ENCODE results near the gene NCKIPSD. TPM values are rescaled to one million over a fixed set of nuclear protein-coding genes. Genes with fewer than 3 reads are reported as not detected.

The NCKIPSD gene
- total RNA-seq, 6 experiments from 2014 or later = 6.8 to 27.3 (median 12.3) TPM

DNA sequence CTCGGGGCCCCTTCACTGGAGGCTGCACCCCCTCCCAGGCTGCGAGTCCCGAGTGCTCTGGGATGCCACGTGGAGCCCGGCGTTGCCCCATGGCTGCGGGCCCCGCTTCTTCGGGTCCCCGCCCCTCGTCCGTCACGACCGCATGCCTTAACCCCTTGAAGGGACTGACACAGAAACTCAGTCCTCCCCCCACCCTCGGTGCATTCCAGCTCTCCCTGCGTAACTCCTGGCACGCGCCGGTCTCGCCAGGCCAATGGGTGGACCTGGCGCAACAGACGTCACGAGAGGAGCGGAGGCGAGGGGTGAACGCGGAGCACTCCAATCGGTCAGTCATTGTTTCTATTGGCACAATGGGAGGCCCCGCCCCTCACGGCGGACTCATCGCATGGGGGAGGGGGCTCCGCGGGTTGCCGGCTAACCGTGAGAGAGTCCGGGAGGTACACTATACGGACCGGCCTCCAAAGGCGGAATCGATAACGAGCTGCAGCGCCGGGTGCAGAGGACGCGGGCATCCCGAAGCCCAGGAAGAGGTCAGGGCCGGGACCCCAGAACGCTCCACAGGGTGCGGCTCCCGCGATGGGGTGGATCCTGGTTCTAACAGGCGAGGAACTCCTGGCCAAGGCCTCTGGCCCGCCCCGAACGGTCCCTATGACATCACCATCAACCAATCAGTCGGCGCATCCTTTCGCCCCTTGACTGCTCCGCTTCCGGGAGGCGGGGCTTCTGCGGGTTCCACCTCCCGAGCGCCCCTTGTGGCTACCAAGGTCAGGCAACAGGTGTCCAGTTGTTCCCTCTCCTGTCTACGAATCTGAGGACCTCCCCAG lies 22.0 kb downstream of the NCKIPSD start:
- H3K27me3 ChIP-seq = peaks cover 0 to 10% of the 10 kb centered on the region in 2 donors
- DNase-seq (peak; percentile 75 to 87 (median 78)), ATAC-seq (peak; percentile 81 to 91 (median 85))
- TF ChIP-seq, protein P1, sequence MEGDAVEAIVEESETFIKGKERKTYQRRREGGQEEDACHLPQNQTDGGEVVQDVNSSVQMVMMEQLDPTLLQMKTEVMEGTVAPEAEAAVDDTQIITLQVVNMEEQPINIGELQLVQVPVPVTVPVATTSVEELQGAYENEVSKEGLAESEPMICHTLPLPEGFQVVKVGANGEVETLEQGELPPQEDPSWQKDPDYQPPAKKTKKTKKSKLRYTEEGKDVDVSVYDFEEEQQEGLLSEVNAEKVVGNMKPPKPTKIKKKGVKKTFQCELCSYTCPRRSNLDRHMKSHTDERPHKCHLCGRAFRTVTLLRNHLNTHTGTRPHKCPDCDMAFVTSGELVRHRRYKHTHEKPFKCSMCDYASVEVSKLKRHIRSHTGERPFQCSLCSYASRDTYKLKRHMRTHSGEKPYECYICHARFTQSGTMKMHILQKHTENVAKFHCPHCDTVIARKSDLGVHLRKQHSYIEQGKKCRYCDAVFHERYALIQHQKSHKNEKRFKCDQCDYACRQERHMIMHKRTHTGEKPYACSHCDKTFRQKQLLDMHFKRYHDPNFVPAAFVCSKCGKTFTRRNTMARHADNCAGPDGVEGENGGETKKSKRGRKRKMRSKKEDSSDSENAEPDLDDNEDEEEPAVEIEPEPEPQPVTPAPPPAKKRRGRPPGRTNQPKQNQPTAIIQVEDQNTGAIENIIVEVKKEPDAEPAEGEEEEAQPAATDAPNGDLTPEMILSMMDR (IDR thresholded peaks at IDR 0.05) = peak; percentile 42 to 55 (median 45)
- peak; percentile 64 for TF ChIP-seq POLR2A (IDR thresholded peaks at IDR 0.05)
- no peak overlapping the region for H3K27ac ChIP-seq
- intact Hi-C loops (cut with DNase I) = no loop called here
- peaks cover 0 to 17% (median 4%) of the 10 kb centered on the region in 4 donors for H3K4me1 ChIP-seq
- H3K9me3 ChIP-seq = no peaks in the 10 kb centered on the region
- peak overlapping the region; percentile 30 to 47 (median 42) for H3K4me3 ChIP-seq
- no peaks in the 10 kb centered on the region for H3K36me3 ChIP-seq
- 4% methylated on average over 26 of the region's 66 CpGs for WGBS (ENCODE audit: insufficient coverage, low coverage, low lambda C conversion rate, missing lambda C conversion rate)

DNA sequence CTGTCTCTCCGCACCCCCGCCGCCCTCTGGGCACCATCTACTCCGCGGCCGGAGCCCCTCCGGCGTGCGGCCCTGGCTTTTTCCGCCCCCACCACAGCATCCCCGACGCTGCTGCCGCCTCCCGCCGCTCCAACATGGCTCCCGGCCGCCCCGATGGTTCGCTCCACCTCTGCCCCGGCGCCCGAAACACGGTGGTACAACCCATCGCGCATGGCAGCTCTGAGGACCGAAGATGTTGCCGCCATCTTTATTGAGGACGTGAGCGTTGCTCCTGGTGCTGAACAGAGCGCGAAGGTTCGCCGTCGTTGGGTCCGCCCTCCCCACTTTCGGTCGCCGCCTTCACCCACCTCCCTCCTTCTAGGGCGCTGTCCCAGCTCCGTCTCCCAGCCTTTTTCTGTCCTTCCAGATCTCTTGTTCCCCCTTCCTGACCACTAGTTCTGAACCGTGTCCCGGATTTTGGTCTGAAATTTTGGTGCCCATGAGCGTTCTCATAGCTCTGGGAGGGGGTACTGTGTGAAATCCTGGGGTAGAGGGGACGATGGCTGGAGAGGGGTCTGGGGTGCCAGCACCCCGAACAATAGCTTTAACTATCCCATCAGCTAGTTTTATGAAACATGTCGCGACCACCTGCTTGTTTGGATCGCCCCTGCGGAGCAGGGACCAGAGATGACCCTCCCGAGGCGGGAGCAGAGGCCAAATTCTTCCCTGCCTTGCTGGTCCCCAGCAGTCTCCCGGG lies 22.8 kb downstream of the NCKIPSD start, which contains the start of gene CELSR3:
CELSR3 (minus strand) TSS at position 134 of the 736 bp plus-strand sequence. CDS start 252 bp downstream, outside the sequence.
- DNase-seq = no peak

GRCh38 chr3:48662145-48662752 lies 23.5 kb downstream of the NCKIPSD start:
- H3K9me3 ChIP-seq = no peaks in the 10 kb centered on the region
- H3K27ac ChIP-seq = no peak overlapping the region
- H3K4me1 ChIP-seq = peaks cover 0 to 17% (median 4%) of the 10 kb centered on the region in 4 donors
- H3K27me3 ChIP-seq = peaks cover 0 to 10% of the 10 kb centered on the region in 2 donors
- WGBS (ENCODE audit: insufficient coverage, low coverage, low lambda C conversion rate, missing lambda C conversion rate) = no CpG with 5 or more reads among the region's 46 CpGs
- no peak for DNase-seq
- no peaks in the 10 kb centered on the region for H3K36me3 ChIP-seq
- intact Hi-C loops (cut with DNase I) = no loop called here
- ATAC-seq = no peak
- TF ChIP-seq, protein P1 (IDR thresholded peaks at IDR 0.05) = no peak
- TF ChIP-seq POLR2A (IDR thresholded peaks at IDR 0.05) = no peak
- H3K4me3 ChIP-seq = no peak overlapping the region

More for the DNA sequence above, 22.8 kb downstream of the NCKIPSD start, which contains the start of gene CELSR3:
- intact Hi-C loops (cut with DNase I) = no loop called here
- peaks cover 0 to 17% (median 4%) of the 10 kb centered on the region in 4 donors for H3K4me1 ChIP-seq
- no peaks in the 10 kb centered on the region for H3K9me3 ChIP-seq
- 2% methylated on average over 10 of the region's 52 CpGs for WGBS (ENCODE audit: insufficient coverage, low coverage, low lambda C conversion rate, missing lambda C conversion rate)
- H3K27ac ChIP-seq = no peak within 1 kb of the TSS
- no peaks in the 10 kb centered on the region for H3K36me3 ChIP-seq
- H3K4me3 ChIP-seq = peak within 1 kb of the TSS; percentile 30 to 47 (median 42)
- peak in 2 of 4 donors; percentile 8 to 9 for ATAC-seq
- H3K27me3 ChIP-seq = peaks cover 0 to 10% of the 10 kb centered on the region in 2 donors
- TF ChIP-seq, protein P1 (IDR thresholded peaks at IDR 0.05) = no peak
- TF ChIP-seq POLR2A (IDR thresholded peaks at IDR 0.05) = no peak

DNA sequence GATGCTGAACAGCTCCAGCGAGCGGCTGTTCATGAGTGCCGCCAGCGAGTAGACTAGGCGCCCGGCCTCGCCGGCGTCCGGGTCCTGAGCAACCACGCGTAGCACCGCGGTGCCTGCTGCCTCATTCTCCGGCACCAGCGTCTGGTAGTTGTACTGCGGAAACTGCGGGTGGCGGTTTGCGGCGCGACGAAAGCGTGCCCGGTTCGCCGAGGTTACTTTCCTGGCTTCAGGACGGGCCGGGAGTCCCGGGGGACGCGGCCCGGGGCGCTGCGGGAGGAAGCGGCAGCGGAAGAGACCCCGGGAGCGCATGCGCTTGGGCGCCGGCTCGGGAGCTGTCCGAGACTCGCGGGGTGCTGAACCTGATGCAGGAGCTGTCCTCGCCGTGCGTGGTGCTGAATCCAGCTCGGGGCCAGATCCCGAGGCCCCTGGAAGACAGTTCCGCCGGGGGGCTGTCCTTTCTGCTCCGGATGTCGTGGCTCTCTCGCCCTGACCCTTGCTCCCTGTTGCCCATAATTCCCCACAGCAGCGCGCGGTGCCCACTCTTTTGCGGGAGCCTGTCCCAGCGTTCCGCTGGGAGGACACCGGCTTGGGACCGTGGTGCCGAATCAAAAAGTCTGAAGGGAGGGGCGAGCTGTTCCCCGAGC lies 24.1 kb downstream of the NCKIPSD start:
- intact Hi-C loops (cut with DNase I) = no loop called here
- TF ChIP-seq, protein P1 (IDR thresholded peaks at IDR 0.05) = no peak
- TF ChIP-seq POLR2A (IDR thresholded peaks at IDR 0.05) = no peak
- Histone ChIP-seq H3K27me3 (peaks cover 0 to 10% of the 10 kb centered on the region in 2 donors), H3K4me1 (peaks cover 0 to 17% (median 4%) of the 10 kb centered on the region in 4 donors), H3K4me3 (no peak overlapping the region), H3K9me3 (no peaks in the 10 kb centered on the region), H3K27ac (no peak overlapping the region), H3K36me3 (no peaks in the 10 kb centered on the region)
- 0% methylated on average over 5 of the region's 67 CpGs for WGBS (ENCODE audit: insufficient coverage, low coverage, low lambda C conversion rate, missing lambda C conversion rate)
- peak in 2 of 3 donors; percentile 67 to 70 for DNase-seq
- peak; percentile 30 to 78 (median 41) for ATAC-seq

Data from right lobe of liver (tissue), 6 donors.